GM13976 (cell line): ENCODE data around the gene IGSF21.

Experiments
- DNase-seq: peaks from one replicate; pipeline ENCODE4 v3.0.0; 2012; ENCODE audit warnings: low spot score
- in situ Hi-C: fragments of 300-500 bp; cut with MboI; formaldehyde crosslinking; loops from one replicate; pipeline ENCODE4 v1.12.0; 2022; ENCODE audit warnings: low sequenced_read_pairs, mixed read lengths, inconsistent platforms; ENCODE audit not compliant: unreplicated experiment
- TF ChIP-seq, protein P1 (sequence below): IDR thresholded peaks from 2 replicates; pipeline ENCODE4 v1.5.1; 2012; ENCODE audit warnings: borderline replicate concordance, mild to moderate bottlenecking; ENCODE audit not compliant: insufficient read depth; ENCODE audit errors: extremely low read depth, missing control alignments, control extremely low read depth

The IGSF21 gene

DNA sequence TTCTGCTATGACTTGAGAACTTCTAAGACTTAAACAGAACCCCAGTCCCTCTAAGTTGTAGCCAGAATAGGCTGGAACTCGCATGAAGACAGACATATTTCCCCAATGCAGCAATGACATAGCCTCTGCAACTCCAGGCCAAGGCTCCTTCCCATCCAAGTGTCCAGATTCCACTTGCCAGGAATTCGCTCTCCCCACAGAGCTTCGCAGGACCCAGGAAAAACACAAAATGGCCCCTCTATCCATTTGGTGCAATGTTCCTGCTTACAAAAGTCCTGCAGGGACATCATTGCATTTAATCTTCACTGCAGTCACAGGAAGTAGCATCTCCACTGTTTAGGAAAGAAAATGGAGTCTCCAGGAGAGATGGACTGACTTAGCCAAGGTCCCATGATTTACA lies 225.6 kb downstream of the IGSF21 start:
- no peak for DNase-seq
- in situ Hi-C loops = no loop called here
- TF ChIP-seq, protein P1, sequence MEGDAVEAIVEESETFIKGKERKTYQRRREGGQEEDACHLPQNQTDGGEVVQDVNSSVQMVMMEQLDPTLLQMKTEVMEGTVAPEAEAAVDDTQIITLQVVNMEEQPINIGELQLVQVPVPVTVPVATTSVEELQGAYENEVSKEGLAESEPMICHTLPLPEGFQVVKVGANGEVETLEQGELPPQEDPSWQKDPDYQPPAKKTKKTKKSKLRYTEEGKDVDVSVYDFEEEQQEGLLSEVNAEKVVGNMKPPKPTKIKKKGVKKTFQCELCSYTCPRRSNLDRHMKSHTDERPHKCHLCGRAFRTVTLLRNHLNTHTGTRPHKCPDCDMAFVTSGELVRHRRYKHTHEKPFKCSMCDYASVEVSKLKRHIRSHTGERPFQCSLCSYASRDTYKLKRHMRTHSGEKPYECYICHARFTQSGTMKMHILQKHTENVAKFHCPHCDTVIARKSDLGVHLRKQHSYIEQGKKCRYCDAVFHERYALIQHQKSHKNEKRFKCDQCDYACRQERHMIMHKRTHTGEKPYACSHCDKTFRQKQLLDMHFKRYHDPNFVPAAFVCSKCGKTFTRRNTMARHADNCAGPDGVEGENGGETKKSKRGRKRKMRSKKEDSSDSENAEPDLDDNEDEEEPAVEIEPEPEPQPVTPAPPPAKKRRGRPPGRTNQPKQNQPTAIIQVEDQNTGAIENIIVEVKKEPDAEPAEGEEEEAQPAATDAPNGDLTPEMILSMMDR = no peak

DNA sequence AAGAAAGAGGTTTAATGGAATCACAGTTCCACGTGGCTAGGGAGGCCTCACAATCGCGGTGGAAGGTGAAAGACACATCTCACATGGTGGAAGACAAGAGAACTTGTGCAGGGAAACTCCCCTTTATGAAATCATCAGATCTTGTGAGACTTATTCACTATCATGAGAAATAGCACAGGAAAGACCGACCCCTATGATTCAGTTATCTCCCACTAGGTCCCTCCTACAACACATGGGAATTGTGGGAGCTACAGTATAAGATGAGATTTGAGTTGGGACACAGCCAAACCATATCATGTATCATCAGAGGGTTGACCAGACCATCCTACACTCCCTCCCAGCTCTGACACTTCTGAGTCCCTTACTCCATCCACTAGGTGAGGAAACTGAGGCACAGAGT lies 229.2 kb downstream of the IGSF21 start:
- no peak for DNase-seq
- TF ChIP-seq, protein P1 = no peak
- in situ Hi-C loops = no loop called here

- no peak for DNase-seq
- TF ChIP-seq, protein P1 = no peak
- in situ Hi-C loops = no loop called here
These were observed 230.2 kb downstream of the IGSF21 start for GRCh38 chr1:18337757-18338156.

GRCh38 chr1:18339161-18339560 lies 231.6 kb downstream of the IGSF21 start:
- TF ChIP-seq, protein P1 = no peak
- DNase-seq = no peak
- in situ Hi-C loops = no loop called here

- TF ChIP-seq, protein P1 = no peak
- in situ Hi-C loops = no loop called here
- DNase-seq = no peak
These were observed 232.7 kb downstream of the IGSF21 start for GRCh38 chr1:18340158-18340764.

DNA sequence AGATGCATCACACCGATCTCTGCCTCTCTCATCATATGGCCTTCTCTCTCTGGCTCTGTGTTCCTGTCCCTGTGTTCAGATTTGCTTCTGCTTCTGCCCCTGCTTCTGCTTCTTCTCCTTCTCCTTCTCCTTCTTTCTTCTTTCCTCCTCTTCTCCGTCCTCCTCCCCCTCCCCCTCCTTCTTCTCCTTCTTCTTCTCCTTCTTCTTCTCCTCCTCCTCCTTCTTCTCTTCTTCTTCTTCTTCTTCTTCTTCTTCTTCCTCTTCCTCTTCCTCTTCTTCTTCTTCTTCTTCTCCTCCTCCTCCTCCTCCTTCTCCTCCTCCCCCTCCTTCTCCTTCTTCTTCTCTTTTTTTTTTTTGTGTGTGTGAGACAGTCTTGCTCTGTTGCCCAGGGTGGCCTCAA lies 233.2 kb downstream of the IGSF21 start:
- DNase-seq = no peak
- TF ChIP-seq, protein P1 = no peak
- in situ Hi-C loops = no loop called here
